ENCODE results near the gene ABR. TPM values are rescaled to one million over a fixed set of nuclear protein-coding genes. Genes with fewer than 3 reads are reported as not detected.

ABR gene
- total and polyA plus RNA-seq, 3 donors from 2014 or later, result 30.6 to 52.7 (median 42.1) TPM

- no peak for DNase-seq
- Histone ChIP-seq H3K4me1 (no peaks in the 10 kb centered on the region), H3K9me3 (no peaks in the 10 kb centered on the region), H3K27me3 (no peaks in the 10 kb centered on the region), H3K36me3 (ENCODE audit: low read depth, missing control alignments) (no peaks in the 10 kb centered on the region), H3K27ac (no peak overlapping the region), H3K4me3 (no peak overlapping the region)
- 59 to 65% methylated on average over 4 of the region's 4 CpGs for WGBS, 2 donors
- intact Hi-C loops (cut with DNase I; ENCODE audit: low total_unique reads), result no loop called here
- TF ChIP-seq CTCF (IDR thresholded peaks at IDR 0.05) (no peak), POLR2A (IDR thresholded peaks at IDR 0.05) (no peak)
Measured at GRCh38 chr17:1212946-1213345, 33.2 kb upstream of the ABR start.

- H3K27ac ChIP-seq, result no peak overlapping the region
- no peaks in the 10 kb centered on the region for H3K36me3 ChIP-seq (ENCODE audit: low read depth, missing control alignments)
- TF ChIP-seq CTCF (IDR thresholded peaks at IDR 0.05) (no peak), POLR2A (IDR thresholded peaks at IDR 0.05) (no peak)
- intact Hi-C loops (cut with DNase I; ENCODE audit: low total_unique reads), result no loop called here
- H3K27me3 ChIP-seq, result no peaks in the 10 kb centered on the region
- H3K4me1 ChIP-seq, result no peaks in the 10 kb centered on the region
- DNase-seq, result no peak
- no peak overlapping the region for H3K4me3 ChIP-seq
- no peaks in the 10 kb centered on the region for H3K9me3 ChIP-seq
- WGBS, 2 donors, result 81 to 82% methylated on average over 5 of the region's 5 CpGs
Measured at GRCh38 chr17:1211287-1211686, 31.5 kb upstream of the ABR start.

GRCh38 chr17:1208966-1209365 lies 29.2 kb upstream of the ABR start:
- DNase-seq, result no peak
- no peaks in the 10 kb centered on the region for H3K36me3 ChIP-seq (ENCODE audit: low read depth, missing control alignments)
- intact Hi-C loops (cut with DNase I; ENCODE audit: low total_unique reads), result no loop called here
- no peak for TF ChIP-seq CTCF (IDR thresholded peaks at IDR 0.05)
- no peak for TF ChIP-seq POLR2A (IDR thresholded peaks at IDR 0.05)
- 85% methylated on average over 6 of the region's 6 CpGs for WGBS, 2 donors
- H3K4me3 ChIP-seq, result no peak overlapping the region
- no peaks in the 10 kb centered on the region for H3K4me1 ChIP-seq
- no peak overlapping the region for H3K27ac ChIP-seq
- no peaks in the 10 kb centered on the region for H3K27me3 ChIP-seq
- H3K9me3 ChIP-seq, result no peaks in the 10 kb centered on the region

GRCh38 chr17:1206026-1206777 lies 26.4 kb upstream of the ABR start:
- TF ChIP-seq POLR2A (IDR thresholded peaks at IDR 0.05) (no peak), CTCF (IDR thresholded peaks at IDR 0.05) (no peak)
- Histone ChIP-seq H3K36me3 (ENCODE audit: low read depth, missing control alignments) (no peaks in the 10 kb centered on the region), H3K27ac (no peak overlapping the region), H3K9me3 (no peaks in the 10 kb centered on the region), H3K4me1 (peaks cover 5% of the 10 kb centered on the region), H3K4me3 (no peak overlapping the region), H3K27me3 (no peaks in the 10 kb centered on the region)
- no peak for DNase-seq
- 82% methylated on average over 12 of the region's 12 CpGs for WGBS, 2 donors
- intact Hi-C loops (cut with DNase I; ENCODE audit: low total_unique reads), result no loop called here

- Histone ChIP-seq H3K27ac (peak overlapping the region; percentile 72), H3K9me3 (no peaks in the 10 kb centered on the region), H3K4me1 (peaks cover 5% of the 10 kb centered on the region), H3K4me3 (peak overlapping the region; percentile 58 to 67), H3K27me3 (no peaks in the 10 kb centered on the region), H3K36me3 (ENCODE audit: low read depth, missing control alignments) (no peaks in the 10 kb centered on the region)
- no peak for DNase-seq
- intact Hi-C loops (cut with DNase I; ENCODE audit: low total_unique reads), result no loop called here
- 37 to 40% methylated on average over 12 to 19 of the region's 19 CpGs for WGBS, 2 donors
- TF ChIP-seq POLR2A (IDR thresholded peaks at IDR 0.05) (no peak), CTCF (IDR thresholded peaks at IDR 0.05) (no peak)
Measured at GRCh38 chr17:1203967-1204291, 24.1 kb upstream of the ABR start.
